HG03575 (cell line): ENCODE results near the gene MEIKIN.

ENCODE experiments used
- ATAC-seq: cut with Tn5 transposase; IDR thresholded peaks from one replicate; pipeline ENCODE4 v1.9.1; 2021; ENCODE audit not compliant: unreplicated experiment, insufficient number of reproducible peaks, low FRiP score; ENCODE audit errors: extremely low read depth

The MEIKIN gene

DNA sequence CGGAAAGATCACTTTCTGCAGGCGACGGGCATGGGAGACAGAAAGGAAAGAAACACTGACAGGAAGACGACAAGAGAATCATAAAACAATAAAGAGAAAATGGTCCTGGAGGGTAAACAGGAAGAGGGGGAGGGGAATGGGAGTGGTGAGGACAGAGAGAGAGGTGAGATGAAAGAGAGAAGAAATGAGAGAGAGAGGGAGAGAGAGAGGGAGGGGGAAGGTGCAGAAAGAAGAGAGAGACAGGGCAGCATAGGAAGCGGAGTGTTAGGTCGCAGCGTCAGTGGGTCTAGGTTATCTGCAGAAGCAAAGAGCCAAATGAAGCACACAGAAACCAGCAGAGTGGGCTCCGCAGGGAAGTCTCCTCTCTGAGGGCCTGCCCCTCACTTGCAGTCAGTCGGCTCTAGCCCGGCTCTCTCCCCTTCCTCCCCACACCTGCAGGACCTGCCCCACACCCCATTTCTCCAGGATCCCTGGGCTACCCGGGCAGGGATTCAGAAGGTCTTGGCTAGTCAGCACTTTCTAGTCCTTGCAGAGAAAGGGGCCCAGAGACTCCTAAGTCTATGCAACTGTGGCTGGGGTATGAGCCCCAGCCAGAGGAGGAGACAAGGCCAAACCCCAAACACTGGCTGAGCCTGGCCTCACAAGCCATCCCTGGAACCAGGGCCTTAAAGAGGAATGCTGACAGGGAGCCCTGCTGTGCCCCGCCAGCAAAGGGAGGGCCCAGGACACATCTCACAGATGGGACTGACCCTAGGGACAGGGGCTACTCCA is 29.7 kb upstream of the MEIKIN start:
- no peak for ATAC-seq

DNA sequence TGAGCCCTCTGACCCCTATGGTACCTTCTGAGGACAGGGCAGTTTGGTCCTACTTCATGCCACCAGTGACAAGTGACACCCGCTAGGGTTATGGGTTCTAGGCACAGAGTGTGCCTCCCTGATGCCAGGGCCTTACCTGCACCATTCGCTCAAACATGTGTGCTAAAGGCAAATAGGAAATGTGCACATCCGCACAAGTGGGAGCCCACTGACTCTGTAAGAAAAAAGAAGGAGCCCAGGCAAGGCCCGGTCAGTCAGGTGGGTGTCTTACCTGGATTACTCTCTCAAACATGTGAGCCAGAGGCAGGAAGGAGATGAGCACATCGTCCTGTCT is 29.1 kb upstream of the MEIKIN start:
- ATAC-seq, result no peak

DNA sequence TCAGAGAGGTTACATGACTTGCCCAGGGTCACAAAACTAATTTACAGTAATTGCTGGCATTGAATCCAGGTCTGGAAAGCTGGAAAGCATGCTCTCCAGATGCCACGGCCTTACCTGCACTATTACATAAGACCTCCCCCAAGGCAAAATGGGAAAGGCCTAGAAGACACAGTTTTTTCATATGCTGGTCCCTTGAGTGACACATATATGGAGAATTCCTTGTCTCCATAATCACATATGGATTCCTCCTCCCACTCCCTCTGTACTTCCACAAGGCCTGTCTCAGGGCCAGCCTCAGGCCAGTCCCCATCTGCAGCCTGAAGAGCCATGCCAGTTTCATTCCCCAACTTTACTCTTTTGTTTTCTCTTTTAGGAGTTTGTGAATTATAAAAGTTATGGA is 28.6 kb upstream of the MEIKIN start:
- ATAC-seq, result no peak

- no peak for ATAC-seq
Observed at GRCh38 chr5:131973089-131973712, 27.7 kb upstream of the MEIKIN start.

DNA sequence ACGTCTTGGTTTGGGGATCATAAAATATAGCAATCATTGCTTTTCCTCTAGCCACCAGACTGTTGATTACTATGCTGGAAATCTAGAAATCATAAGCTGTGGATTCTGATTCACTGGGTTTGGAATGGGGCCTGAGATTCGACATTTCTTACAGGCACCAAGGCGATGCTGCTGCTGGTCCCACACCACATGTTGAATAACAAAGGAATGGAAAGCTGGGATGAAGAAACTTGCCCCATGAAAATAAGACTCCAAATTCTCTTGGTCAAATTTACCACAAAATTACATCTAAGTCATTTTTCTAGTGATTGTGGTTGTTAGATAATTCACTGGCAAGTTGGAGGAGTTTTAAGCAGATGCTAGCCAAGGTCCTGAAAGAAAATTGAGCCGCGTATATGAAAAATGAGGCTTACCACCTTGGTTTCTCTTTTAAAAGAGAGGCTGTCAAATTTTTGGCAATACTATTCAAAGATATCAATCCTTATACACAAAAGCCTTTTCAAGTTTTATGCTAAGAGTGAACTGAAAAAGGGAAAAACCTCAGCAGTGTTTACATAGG is 23.0 kb upstream of the MEIKIN start:
- ATAC-seq, result no peak

DNA sequence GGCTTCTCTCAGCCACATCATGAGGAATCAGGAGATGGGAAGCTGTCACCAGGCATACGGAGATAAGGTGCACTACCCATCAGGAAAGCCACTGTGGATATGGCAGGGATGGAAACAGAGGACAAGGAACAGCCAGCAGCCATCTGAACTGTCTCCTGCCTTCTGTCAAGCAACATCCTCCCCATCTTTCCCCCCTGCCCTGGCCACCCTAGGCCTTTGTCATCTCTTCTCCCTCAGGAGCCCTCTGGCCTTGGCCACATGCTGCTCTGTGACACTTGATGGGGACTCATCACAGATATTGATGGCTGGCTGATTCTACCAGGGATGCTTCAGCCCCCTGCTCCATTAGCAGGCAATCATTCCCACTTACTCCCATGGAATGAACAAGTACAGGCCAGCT is 21.1 kb upstream of the MEIKIN start:
- ATAC-seq, result no peak

GRCh38 chr5:131965826-131966415 is 20.5 kb upstream of the MEIKIN start:
- ATAC-seq, result no peak

- ATAC-seq, result no peak
Observed at GRCh38 chr5:131959906-131960305, 14.4 kb upstream of the MEIKIN start.

DNA sequence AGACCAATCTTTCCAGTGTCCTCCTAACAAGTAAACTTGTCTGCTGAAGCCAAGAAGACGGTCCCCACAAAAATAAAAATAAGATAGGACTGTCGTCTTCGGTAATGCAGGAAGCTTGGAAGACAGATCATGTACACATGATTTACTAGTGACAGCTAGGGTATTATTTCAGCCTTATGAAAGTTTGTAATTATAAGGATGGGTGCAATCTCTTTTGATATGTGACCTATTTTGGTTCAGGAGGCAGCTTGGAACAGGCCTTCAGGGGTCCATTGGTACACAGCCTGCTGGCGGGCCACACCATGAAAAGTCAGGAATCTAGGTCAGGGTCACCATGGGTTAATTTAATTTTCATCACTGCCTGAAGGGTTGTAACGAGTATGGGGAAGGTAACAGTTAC is 13.7 kb upstream of the MEIKIN start:
- no peak for ATAC-seq

DNA sequence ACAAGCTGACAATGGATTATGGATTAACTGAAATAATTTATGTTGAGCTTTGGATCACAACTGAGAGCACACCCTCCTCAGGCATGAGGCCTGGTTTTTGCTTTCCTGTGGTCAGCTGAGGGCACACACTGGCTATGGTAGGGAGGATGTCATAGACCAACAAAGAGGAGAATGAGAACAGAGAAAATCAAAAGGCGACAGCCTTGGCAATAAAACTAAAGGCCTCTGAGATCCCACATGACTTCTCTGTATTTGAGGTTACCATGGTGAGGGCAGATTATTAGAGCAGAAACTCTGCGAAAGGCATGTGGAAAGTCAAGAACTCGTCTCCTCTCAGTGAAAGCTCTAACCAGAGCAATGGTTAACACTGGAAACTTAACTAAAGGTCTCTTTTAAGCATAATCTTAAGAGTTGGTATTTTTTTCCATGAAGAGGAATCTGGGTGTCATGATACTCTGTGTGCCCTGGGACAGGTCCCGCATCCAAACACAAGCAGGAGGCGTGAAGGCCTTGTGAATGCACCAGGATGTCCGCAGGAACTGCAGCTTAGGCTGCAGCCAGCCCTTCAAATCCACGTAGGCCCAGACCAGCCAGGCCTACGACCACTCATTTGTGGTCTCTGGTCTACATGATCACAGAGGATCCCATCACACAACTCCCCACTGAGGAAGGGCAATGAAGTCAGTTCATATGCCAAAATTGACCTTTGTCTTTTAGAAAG is 12.4 kb upstream of the MEIKIN start:
- ATAC-seq, result no peak

DNA sequence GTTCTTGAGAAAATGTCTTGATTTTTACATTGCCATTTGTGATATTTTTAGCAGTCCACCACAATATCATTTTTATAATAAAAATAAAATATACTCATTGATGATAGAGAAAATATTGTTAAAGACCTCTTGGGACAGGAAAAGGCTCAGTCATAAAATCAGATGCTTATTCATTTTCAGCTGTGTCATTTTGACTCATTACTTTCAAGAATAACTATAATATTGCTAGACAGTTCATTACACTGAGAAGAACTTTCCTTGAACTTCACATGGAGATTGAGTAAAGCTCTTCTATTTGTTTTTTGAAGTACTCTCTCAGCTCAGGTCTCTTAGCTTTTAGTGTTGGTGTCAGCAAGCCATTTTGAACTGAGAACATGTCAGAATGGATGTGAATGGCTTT is 8.5 kb upstream of the MEIKIN start:
- ATAC-seq, result no peak

GRCh38 chr5:131952301-131952857 is 6.9 kb upstream of the MEIKIN start:
- ATAC-seq, result no peak

- no peak for ATAC-seq
Observed at GRCh38 chr5:131950706-131951105, 5.2 kb upstream of the MEIKIN start.

GRCh38 chr5:131947445-131947844 is 2.0 kb upstream of the MEIKIN start:
- no peak for ATAC-seq

DNA sequence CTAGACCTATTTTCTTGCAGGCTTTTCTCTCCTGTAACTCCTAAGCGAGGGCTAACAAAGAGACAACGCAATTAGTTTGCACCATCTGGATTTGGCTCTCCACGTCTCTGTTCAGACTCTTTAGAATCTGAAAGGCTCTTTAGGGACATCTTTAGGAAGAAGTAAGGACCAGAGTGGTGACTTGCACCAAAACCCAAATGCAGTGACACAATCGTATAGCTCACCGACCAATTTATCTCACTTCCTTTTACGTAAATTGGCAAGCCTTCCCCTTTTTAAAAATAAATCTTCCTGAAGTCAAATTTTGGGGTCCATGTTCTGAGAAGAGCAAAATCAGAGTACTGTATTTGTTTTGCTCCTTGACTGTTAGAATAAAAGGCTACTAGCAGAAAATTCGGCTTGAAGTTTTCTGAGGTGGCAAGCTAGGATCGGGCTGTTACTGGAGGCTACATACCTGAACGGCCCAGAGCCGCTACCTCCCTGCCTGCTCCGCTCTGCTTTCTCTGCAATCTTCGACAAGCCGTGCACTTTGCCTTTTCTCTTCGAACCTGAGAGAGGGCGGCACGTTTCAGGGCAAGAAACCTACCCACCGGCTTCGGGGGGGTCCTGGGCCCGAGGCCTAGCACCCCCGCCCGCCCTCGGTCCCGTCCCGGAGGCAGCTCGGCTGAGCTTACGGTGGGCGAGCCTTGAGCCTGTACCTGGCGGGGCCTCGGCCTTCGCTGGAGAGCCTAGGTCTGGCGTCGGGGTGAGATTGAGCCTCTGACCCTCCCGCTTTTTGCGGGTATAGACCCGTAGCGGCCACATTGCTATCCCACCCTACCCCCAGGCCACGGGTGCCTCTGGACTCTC is 537 bp downstream of the MEIKIN start:
- no peak for ATAC-seq

GRCh38 chr5:131943916-131944315 is 1.5 kb downstream of the MEIKIN start:
- ATAC-seq, result no peak

- ATAC-seq, result no peak
Observed at GRCh38 chr5:131942016-131942415, 3.4 kb downstream of the MEIKIN start.

DNA sequence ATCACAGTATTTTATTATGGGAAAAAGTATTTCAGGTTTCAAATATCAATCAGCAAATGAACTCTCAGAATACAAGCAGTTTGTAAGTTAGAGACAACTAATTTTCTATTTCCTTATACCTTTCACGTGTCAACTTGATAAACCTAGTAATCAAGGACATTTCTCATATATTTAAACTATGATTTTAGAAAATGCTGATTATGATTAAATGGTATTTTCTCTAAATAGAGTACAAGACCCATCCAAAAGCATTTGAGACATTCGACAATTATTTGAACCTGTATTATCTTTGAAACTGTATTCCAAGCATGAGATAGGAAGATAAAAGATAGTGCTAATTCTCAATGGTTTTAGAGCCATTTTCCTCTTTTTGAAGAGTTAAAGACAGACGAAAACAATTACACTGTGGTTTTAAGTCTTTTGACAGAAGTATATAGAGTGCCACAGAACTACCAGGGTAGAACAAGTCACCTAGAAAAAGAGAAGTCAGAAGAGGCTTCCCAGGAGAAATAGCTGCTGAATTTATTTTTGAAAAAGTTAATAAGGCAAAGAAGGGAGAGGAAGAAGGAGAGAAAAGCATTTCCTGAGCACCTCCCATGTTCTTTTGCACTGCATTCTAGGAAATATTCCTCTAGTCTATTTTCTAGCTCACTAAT is 5.6 kb downstream of the MEIKIN start:
- no peak for ATAC-seq
